Measurements from ENCODE around the gene FAM13C.

FAM13C gene

DNA sequence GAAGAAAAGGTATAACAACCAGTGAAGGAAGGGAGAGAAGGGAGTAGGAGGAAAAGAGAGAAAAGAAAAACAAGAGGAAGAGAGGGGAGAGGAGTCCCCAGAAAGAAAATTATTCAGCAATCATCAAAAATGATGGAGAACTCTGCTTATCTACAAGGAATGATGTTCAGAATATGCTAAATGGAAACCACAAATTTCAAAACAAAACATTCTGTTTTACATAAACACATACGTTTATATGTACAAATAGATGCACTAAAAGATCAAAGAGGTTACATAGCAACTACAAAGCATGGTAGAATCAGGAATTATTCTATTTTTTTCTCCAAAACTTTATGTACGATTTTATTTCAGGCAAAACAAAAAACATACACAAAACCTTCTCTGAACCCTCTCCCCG is 91.9 kb downstream of the FAM13C start:
- no peak overlapping the region for H3K27ac Mint-ChIP-seq
- intact Hi-C loops (cut with micrococcal nuclease), result no loop called here
- no peaks in the 10 kb centered on the region for H3K27me3 Mint-ChIP-seq
- H3K9me3 Mint-ChIP-seq, result no peaks in the 10 kb centered on the region
- H3K4me1 Mint-ChIP-seq (ENCODE audit: low read depth), result no peaks in the 10 kb centered on the region
- H3K36me3 Mint-ChIP-seq (ENCODE audit: low read depth), result no peaks in the 10 kb centered on the region
- no peak overlapping the region for H3K4me3 Mint-ChIP-seq

DNA sequence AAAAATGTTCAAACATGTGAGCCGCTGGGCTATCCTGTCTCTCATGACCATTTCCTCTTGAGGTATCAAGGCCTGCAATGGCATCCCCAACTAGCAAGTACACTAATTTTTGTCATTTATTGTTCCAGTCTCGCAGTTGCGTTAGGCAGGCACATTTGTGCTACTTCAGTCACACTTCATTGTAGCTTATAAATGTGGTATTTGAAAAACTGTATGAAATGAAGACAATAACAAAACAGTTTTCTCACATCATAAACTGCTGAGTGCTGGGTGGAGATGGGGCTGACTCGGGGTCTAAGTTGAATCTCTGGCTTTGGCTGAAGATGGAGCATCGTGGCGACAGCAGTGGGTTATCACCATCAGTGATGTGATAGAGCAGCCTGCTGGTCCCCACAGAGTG is 92.7 kb downstream of the FAM13C start:
- intact Hi-C loops (cut with micrococcal nuclease), result no loop called here
- no peaks in the 10 kb centered on the region for H3K36me3 Mint-ChIP-seq (ENCODE audit: low read depth)
- H3K27me3 Mint-ChIP-seq, result no peaks in the 10 kb centered on the region
- H3K4me3 Mint-ChIP-seq, result no peak overlapping the region
- H3K4me1 Mint-ChIP-seq (ENCODE audit: low read depth), result no peaks in the 10 kb centered on the region
- no peaks in the 10 kb centered on the region for H3K9me3 Mint-ChIP-seq
- no peak overlapping the region for H3K27ac Mint-ChIP-seq

DNA sequence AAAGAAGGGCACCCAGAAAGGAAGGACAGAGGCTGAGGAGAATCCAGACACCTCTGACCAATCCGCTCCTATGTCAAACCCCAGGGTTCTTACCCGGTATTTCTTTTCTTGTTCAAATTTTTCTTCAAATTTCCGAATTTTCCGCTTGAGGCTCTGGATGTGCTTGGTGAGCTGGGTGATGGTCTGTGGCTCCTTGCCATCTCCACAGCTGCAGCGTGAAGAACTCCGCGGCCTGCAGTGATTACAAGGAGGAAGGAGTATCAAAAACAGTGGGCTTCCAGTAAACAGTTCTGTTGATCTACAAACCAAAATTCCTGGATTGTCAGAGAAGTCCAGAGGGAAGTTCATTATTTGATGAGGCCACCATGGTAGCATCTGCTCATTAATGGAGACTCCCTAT is 93.9 kb downstream of the FAM13C start:
- Mint-ChIP-seq H3K4me3 (no peak overlapping the region), H3K4me1 (ENCODE audit: low read depth) (no peaks in the 10 kb centered on the region), H3K9me3 (no peaks in the 10 kb centered on the region), H3K27ac (no peak overlapping the region), H3K36me3 (ENCODE audit: low read depth) (no peaks in the 10 kb centered on the region), H3K27me3 (no peaks in the 10 kb centered on the region)
- intact Hi-C loops (cut with micrococcal nuclease), result no loop called here

DNA sequence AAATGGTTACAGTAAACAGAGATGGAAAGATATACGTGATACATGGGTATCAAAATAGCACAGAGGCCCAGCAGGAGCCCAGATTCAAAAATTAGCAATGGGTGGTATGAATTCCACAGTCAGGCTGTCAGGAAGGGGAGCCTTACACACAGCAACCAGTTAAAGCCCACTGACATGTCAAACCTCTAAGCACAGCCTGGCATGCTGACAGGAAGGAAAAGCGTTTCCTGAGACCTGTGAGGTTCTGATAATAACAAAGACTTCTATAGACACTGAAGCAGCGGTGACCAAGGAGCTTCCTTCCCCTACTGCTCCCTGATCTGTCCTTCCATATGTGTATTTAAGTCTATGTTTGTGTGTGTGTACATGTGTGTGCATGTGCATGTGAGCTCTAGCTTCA is 96.0 kb downstream of the FAM13C start:
- Mint-ChIP-seq H3K4me3 (no peak overlapping the region), H3K36me3 (ENCODE audit: low read depth) (no peaks in the 10 kb centered on the region), H3K9me3 (no peaks in the 10 kb centered on the region), H3K27ac (no peak overlapping the region), H3K4me1 (ENCODE audit: low read depth) (no peaks in the 10 kb centered on the region), H3K27me3 (no peaks in the 10 kb centered on the region)
- intact Hi-C loops (cut with micrococcal nuclease), result no loop called here

DNA sequence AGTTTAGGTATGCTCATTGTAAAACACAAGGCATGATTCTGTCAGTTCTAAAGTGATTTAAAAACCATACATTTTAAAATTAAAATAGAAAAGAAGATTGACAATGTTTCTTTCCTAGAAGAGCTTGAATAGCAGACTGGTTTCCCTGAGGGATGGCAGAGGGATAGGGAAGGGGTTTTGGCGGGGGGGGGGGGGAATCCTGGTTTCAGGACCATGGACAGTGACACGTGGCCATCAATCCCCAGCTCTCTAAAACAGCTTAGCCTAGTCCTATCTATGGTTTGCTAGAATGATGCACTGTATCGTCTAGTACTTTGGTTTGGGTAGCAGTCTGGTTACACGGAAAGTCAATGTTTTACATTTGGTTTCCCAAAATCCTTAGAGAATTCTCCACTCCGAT is 97.2 kb downstream of the FAM13C start:
- H3K9me3 Mint-ChIP-seq, result no peaks in the 10 kb centered on the region
- no peaks in the 10 kb centered on the region for H3K4me1 Mint-ChIP-seq (ENCODE audit: low read depth)
- H3K27me3 Mint-ChIP-seq, result no peaks in the 10 kb centered on the region
- H3K27ac Mint-ChIP-seq, result no peak overlapping the region
- no peak overlapping the region for H3K4me3 Mint-ChIP-seq
- H3K36me3 Mint-ChIP-seq (ENCODE audit: low read depth), result no peaks in the 10 kb centered on the region
- intact Hi-C loops (cut with micrococcal nuclease), result no loop called here

DNA sequence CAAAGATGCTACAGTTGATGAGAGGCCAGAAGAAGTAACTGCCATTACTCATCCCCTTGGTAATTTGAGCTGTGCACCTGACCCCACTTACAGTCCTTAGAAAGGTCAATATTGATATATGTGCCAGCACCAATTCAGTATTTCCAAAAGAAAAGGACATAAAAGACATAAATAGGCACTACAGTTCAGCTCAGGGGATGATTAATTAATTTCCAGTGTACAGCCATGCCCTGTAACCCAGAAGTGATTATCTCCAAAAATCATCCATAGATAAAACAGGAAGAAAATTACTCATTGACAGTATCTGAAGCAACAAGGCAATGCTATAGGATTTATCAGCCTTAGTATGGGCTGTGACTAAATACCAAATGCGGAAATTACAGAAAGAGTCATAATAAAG is 103.5 kb downstream of the FAM13C start:
- Mint-ChIP-seq H3K4me3 (no peak overlapping the region), H3K4me1 (ENCODE audit: low read depth) (no peaks in the 10 kb centered on the region), H3K27ac (no peak overlapping the region), H3K36me3 (ENCODE audit: low read depth) (no peaks in the 10 kb centered on the region), H3K9me3 (no peaks in the 10 kb centered on the region), H3K27me3 (no peaks in the 10 kb centered on the region)
- intact Hi-C loops (cut with micrococcal nuclease), result no loop called here

DNA sequence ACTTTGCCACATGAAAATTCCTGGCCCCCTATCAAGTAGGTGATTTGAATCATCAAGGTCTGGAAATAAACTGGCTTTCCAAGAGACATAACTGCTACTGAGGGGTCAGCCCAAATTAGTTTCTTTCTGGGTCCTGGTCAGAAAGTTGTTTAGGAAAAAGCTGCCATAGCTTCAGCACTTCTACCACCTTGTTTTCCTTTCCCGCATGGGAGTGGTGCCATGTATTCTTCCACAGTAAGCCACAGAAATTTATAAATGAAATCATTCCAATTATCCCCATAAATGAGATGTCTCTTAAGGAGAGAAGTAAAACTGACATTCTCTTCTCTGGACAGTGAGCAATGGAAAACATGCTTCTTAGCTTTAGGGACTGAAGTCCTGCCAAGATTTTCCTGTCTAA is 105.1 kb downstream of the FAM13C start:
- no peaks in the 10 kb centered on the region for H3K27me3 Mint-ChIP-seq
- H3K27ac Mint-ChIP-seq, result no peak overlapping the region
- no peak overlapping the region for H3K4me3 Mint-ChIP-seq
- H3K9me3 Mint-ChIP-seq, result no peaks in the 10 kb centered on the region
- H3K4me1 Mint-ChIP-seq (ENCODE audit: low read depth), result no peaks in the 10 kb centered on the region
- no peaks in the 10 kb centered on the region for H3K36me3 Mint-ChIP-seq (ENCODE audit: low read depth)
- intact Hi-C loops (cut with micrococcal nuclease), result no loop called here

DNA sequence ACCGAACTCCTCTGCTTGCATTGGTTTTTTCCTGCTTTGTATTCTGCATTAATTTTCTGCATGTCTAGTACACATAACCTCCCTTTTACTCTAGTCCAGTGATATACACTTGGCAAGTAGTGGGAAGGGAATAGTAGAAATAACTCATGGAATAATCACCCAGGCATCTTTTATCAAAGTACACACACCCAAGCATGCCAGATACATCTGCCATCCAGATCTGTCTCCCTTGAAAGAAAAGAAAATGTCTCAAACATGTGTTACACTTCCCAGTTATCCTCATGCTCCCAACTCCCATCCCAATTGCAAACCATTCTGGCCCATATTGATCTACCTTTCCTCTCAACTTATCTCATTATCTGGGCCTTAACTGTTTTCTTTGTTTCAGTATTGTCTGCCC is 106.9 kb downstream of the FAM13C start:
- no peaks in the 10 kb centered on the region for H3K27me3 Mint-ChIP-seq
- H3K4me3 Mint-ChIP-seq, result no peak overlapping the region
- H3K36me3 Mint-ChIP-seq (ENCODE audit: low read depth), result no peaks in the 10 kb centered on the region
- H3K9me3 Mint-ChIP-seq, result no peaks in the 10 kb centered on the region
- intact Hi-C loops (cut with micrococcal nuclease), result no loop called here
- H3K4me1 Mint-ChIP-seq (ENCODE audit: low read depth), result no peaks in the 10 kb centered on the region
- H3K27ac Mint-ChIP-seq, result no peak overlapping the region

DNA sequence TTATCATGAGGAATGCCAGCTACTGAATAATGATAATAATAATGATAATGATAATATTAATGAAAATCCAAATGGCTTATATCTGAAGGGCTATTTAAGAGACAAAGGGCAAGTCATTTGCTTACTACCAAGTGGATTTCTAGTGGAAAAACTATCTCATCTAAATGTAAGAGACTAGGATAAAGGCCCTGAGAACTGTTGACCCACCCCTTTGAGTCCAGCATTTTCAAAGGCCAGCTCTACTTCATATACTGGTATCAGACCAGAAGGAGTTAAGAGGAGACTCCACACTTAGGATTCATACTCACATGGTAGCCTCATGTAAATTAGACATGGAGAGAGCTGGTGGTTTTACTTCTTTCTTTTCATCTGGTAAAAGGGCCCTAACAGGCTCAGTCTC is 109.9 kb downstream of the FAM13C start:
- H3K4me3 Mint-ChIP-seq, result no peak overlapping the region
- no peak overlapping the region for H3K27ac Mint-ChIP-seq
- H3K27me3 Mint-ChIP-seq, result no peaks in the 10 kb centered on the region
- H3K36me3 Mint-ChIP-seq (ENCODE audit: low read depth), result no peaks in the 10 kb centered on the region
- intact Hi-C loops (cut with micrococcal nuclease), result no loop called here
- H3K4me1 Mint-ChIP-seq (ENCODE audit: low read depth), result no peaks in the 10 kb centered on the region
- no peaks in the 10 kb centered on the region for H3K9me3 Mint-ChIP-seq

DNA sequence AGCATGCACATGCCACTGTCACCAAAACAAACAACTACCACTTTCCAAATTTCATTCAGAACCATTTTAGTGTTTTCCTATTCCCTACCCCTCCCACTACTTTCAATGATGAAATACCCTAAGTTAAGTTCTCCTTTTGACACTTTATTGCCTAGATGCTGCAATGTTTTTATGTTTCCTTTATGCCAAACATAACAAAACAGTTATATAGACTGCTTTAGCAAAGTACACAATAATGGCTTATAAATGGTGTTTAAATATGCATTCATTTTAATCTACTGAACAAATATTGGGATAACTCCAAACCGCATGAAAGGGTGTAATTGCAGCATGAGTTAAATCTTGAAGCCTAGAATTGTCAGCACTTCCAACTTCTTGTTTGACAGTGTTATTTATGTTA is 116.7 kb downstream of the FAM13C start:
- Mint-ChIP-seq H3K4me1 (ENCODE audit: low read depth) (peaks cover 5% of the 10 kb centered on the region), H3K27ac (no peak overlapping the region), H3K4me3 (no peak overlapping the region), H3K9me3 (no peaks in the 10 kb centered on the region), H3K36me3 (ENCODE audit: low read depth) (no peaks in the 10 kb centered on the region), H3K27me3 (no peaks in the 10 kb centered on the region)
- intact Hi-C loops (cut with micrococcal nuclease), result no loop called here

DNA sequence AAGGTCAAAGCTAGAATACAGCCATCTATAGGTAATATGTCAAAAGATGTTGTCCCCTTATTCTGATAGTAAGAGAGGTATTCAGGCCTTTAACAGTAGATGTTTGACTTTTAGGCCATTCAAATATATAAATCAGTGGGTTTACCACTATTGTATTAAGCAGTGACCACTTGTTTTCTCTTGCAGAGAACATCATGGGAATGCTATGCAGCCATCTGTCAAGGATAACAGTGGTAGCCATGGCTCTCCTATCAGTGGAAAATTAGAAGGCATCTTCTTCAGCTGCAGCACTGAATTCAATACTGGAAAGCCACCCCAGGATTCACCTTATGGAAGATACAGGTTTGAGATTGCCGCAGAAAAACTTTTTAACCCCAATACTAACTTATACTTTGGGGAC is 117.5 kb downstream of the FAM13C start:
- Mint-ChIP-seq H3K4me1 (ENCODE audit: low read depth) (peaks cover 5% of the 10 kb centered on the region), H3K27ac (no peak overlapping the region), H3K36me3 (ENCODE audit: low read depth) (no peaks in the 10 kb centered on the region), H3K4me3 (no peak overlapping the region), H3K27me3 (no peaks in the 10 kb centered on the region), H3K9me3 (no peaks in the 10 kb centered on the region)
- intact Hi-C loops (cut with micrococcal nuclease), result no loop called here

DNA sequence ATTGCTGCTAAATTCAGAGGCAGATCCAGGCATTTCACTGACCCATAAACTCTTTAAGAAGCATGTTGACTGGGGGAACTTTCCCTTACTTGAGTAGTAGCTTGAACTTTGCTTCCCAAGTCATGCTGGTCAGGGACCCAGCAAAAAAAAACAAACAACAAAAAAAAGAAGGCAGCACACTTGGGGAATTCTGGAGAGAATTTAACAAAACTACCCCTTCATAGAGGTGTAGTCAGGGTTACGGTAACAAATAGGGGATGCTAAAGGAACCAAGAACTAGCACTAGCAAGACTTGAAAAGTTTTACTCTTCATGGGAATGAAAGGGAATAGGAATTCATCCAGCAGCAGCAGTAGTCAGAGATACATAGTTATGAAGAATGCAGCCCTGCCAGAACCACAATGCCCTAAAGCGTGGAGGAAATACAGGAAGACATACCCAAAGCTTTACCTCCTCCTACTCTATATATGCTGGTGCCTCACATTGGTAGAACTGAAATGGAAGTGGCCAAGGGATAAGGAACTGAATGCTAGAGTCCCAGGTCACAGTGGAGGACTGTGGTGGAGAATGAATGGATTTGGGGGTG is 118.6 kb downstream of the FAM13C start:
- Mint-ChIP-seq H3K9me3 (no peaks in the 10 kb centered on the region), H3K4me1 (ENCODE audit: low read depth) (peaks cover 5% of the 10 kb centered on the region), H3K36me3 (ENCODE audit: low read depth) (no peaks in the 10 kb centered on the region), H3K27ac (no peak overlapping the region), H3K4me3 (no peak overlapping the region), H3K27me3 (no peaks in the 10 kb centered on the region)
- intact Hi-C loops (cut with micrococcal nuclease), result no loop called here

DNA sequence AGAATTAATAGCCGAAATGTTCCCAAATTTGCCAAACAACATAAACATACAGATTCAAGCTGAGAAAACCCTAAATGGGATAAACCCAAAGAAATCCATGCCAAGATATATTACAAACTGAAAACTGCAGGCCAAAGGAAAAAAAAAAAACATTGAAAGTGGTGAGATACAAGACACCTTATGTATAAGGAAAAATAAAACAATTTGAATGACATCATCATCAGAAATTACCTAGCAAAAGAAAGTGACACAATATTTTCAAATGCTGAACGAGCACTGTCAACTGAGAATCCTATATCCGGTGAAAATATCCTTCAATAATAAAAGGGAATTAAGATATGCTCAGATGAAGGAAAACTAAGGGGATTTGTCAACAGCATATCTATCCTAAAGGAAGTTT is 119.4 kb downstream of the FAM13C start:
- Mint-ChIP-seq H3K27me3 (no peaks in the 10 kb centered on the region), H3K9me3 (no peaks in the 10 kb centered on the region), H3K4me3 (no peak overlapping the region), H3K27ac (no peak overlapping the region), H3K4me1 (ENCODE audit: low read depth) (peaks cover 5% of the 10 kb centered on the region), H3K36me3 (ENCODE audit: low read depth) (no peaks in the 10 kb centered on the region)
- intact Hi-C loops (cut with micrococcal nuclease), result no loop called here

DNA sequence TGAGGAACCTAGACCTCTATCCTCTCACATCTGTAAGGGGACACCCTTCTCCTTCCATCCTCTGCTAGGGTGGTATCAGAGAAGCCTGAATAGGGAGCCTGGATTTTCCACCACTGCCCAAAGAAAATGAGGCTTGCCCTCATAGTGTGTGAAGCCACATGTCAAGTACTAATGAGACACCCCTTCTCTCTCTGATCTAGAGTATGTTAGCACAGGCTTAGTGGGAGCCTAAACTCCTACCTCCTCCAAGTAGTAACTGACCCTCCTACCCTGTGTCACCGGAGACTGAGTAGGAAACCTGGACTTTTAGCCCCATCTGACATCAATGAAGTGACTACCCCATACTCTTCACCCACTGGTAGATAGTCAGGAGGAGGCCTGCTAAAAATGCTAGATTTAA is 120.3 kb downstream of the FAM13C start:
- Mint-ChIP-seq H3K4me1 (ENCODE audit: low read depth) (peaks cover 5% of the 10 kb centered on the region), H3K27ac (no peak overlapping the region), H3K9me3 (no peaks in the 10 kb centered on the region), H3K27me3 (no peaks in the 10 kb centered on the region), H3K4me3 (no peak overlapping the region), H3K36me3 (ENCODE audit: low read depth) (no peaks in the 10 kb centered on the region)
- intact Hi-C loops (cut with micrococcal nuclease), result no loop called here

DNA sequence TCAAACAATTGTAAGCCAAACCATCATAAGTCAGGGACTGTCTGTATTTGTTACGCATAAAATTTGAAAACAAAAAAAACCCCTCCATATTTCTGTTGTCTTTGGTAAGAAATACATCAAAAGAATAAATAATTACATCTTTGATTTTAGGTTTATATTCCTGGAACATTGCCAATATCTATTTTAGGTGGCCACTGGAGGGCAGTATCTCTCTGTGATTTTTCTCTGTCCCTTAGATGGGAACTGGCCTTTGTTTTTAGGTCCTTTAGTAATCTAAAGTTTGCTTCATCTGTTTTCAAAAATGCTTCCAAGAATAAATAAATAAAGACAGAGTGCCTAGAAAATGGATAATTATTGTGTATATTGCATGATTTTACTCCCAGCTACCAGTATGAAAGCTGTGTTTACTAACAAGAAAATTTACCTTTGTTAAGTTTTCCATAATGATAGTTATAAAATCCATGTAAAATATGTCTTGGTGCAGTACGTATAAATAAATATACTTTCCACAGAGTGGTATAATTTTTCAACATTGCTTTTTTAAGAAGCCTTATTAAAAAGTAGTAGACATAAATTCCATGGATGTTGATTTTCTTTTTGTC is 121.7 kb downstream of the FAM13C start:
- intact Hi-C loops (cut with micrococcal nuclease), result loop anchor here (2.0 kb wide), 1 partner anchor 382 kb away; no protein-coding TSS in a partner anchor
- H3K27ac Mint-ChIP-seq, result no peak overlapping the region
- H3K27me3 Mint-ChIP-seq, result no peaks in the 10 kb centered on the region
- H3K4me1 Mint-ChIP-seq (ENCODE audit: low read depth), result peaks cover 4% of the 10 kb centered on the region
- no peak overlapping the region for H3K4me3 Mint-ChIP-seq
- H3K36me3 Mint-ChIP-seq (ENCODE audit: low read depth), result no peaks in the 10 kb centered on the region
- no peaks in the 10 kb centered on the region for H3K9me3 Mint-ChIP-seq
